K562 (cell line): Measurements from ENCODE around the gene ZBTB24. TPM values are rescaled to one million over a fixed set of nuclear protein-coding genes. Genes with fewer than 3 reads are reported as not detected.

ENCODE experiments used
- ATAC-seq: fragments of 200-7000 bp; cut with Tn5 transposase; 3 replicates; pipeline ENCODE4 v1.9.1; 2020; ENCODE audit warnings: moderate library complexity
- BruUV-seq: library from RNA; stranded (reverse); fragments of 400-500 nt; replicated peaks from 2 replicates; lab custom pipeline; 2021; lab: Mats Ljungman, UMichigan
- CTCF ChIA-PET: fragments of 300-600 bp; formaldehyde crosslinking; extraction: SDS; loops from one replicate; lab custom pipeline; 2021; ENCODE audit warnings: low intra/inter-chr PET ratio; lab: Yijun Ruan, JAX
- POLR2A ChIA-PET: fragments of 300-600, 350-650 bp; sonication (Branson Sonifier 250); formaldehyde crosslinking; extraction: SDS; loops from one replicate; lab custom pipeline; 2021; ENCODE audit warnings: antibody characterized with exemption, inconsistent platforms; lab: Yijun Ruan, JAX
- DNase-seq, 4 experiments: peaks; one replicate each; pipeline versions ENCODE4 v3.0.0 to v3.0.0-alpha.2; 2011 to 2018; ENCODE audit warnings: low spot score in 3 of 4, mixed read lengths in 3 of 4; ENCODE audit errors: extremely low read depth in 1 of 4
- FAIRE-seq: peaks from 2 replicates; lab custom pipeline; 2011; peaks lifted over from hg19 to GRCh38; lab: Jason Lieb, UNC
- H2AFZ ChIP-seq: 2 replicates; pipeline ENCODE4 v1.6.0; 2011; ENCODE audit warnings: low read depth, low read length, control low read depth, inconsistent platforms
- H3K27ac ChIP-seq: fragments of 200-600 bp; 3 replicates; pipeline ENCODE4 v1.8.0; 2011; ENCODE audit warnings: low read depth, mild to moderate bottlenecking, control low read depth, inconsistent platforms, low read length, moderate library complexity, mixed read lengths; ENCODE audit errors: extremely low read depth
- H3K27me3 ChIP-seq, 2 experiments: fragments of 300-600 bp in 1 of 2; 2 replicates in 1 of 2; 3 replicates in 1 of 2; pipeline versions ENCODE4 v1.6.0 to v1.8.0; 2011; ENCODE audit warnings: inconsistent platforms in 2 of 2, low read length in 2 of 2, mild to moderate bottlenecking in 1 of 2, mixed read lengths in 1 of 2, moderate library complexity in 1 of 2; ENCODE audit not compliant: control insufficient read depth in 2 of 2, insufficient read depth in 2 of 2
- H3K36me3 ChIP-seq: fragments of 300-600 bp; 3 replicates; pipeline ENCODE4 v1.8.0; 2011; ENCODE audit warnings: mild to moderate bottlenecking, low read length, inconsistent platforms; ENCODE audit not compliant: control insufficient read depth, insufficient read depth
- H3K4me1 ChIP-seq, 2 experiments: fragments of 200-600 bp in 1 of 2; replicated peaks in 1 of 2; 2 replicates in 1 of 2; 3 replicates in 1 of 2; pipeline versions ENCODE4 v1.5.1 to v1.8.0; 2011; ENCODE audit warnings: inconsistent platforms in 2 of 2, low read length in 2 of 2, mild to moderate bottlenecking in 1 of 2, mixed read lengths in 1 of 2, moderate library complexity in 1 of 2; ENCODE audit not compliant: control insufficient read depth in 2 of 2, insufficient read depth in 2 of 2
- H3K4me2 ChIP-seq: 2 replicates; pipeline ENCODE4 v1.6.1; 2011; ENCODE audit warnings: low read length, control low read depth, inconsistent platforms, mixed read lengths; ENCODE audit not compliant: insufficient read depth
- H3K4me3 ChIP-seq: fragments of 200-600 bp; sonication (generic), shearing (Covaris generic); 2 replicates; pipeline ENCODE4 v1.5.1; 2016; ENCODE audit warnings: control low read depth, inconsistent platforms
- H3K79me2 ChIP-seq: fragments of 200-600 bp; 3 replicates; pipeline ENCODE4 v1.8.0; 2011; ENCODE audit warnings: low read length, inconsistent platforms; ENCODE audit not compliant: control insufficient read depth, insufficient read depth
- H3K9ac ChIP-seq, 2 experiments: 2 replicates each; pipeline versions ENCODE4 v1.6.0 to v1.6.1; 2011; ENCODE audit warnings: low read depth in 2 of 2, low read length in 2 of 2, control low read depth in 1 of 2, inconsistent platforms in 1 of 2, mild to moderate bottlenecking in 1 of 2, mixed read lengths in 1 of 2; ENCODE audit not compliant: insufficient read depth in 1 of 2
- H3K9me1 ChIP-seq: one replicate; pipeline ENCODE4 v1.6.0; 2011; ENCODE audit warnings: inconsistent platforms, mild to moderate bottlenecking, low read length, moderate library complexity; ENCODE audit not compliant: control insufficient read depth, insufficient read depth
- H3K9me3 ChIP-seq: replicated peaks from 2 replicates; pipeline ENCODE4 v1.5.1; 2011; ENCODE audit warnings: low read depth, low read length, inconsistent platforms; ENCODE audit not compliant: control insufficient read depth, insufficient read depth
- H4K20me1 ChIP-seq: replicated peaks from 2 replicates; pipeline ENCODE4 v1.6.1; 2011; ENCODE audit warnings: low read length, inconsistent platforms, mixed read lengths; ENCODE audit not compliant: control insufficient read depth, insufficient read depth
- BDP1 ChIP-seq: IDR thresholded peaks from 3 replicates; pipeline ENCODE4 v1.6.1; 2011; ENCODE audit not compliant: insufficient read length, insufficient read depth
- BMI1 ChIP-seq: fragments of 150-350 bp; IDR thresholded peaks from 2 replicates; pipeline ENCODE4 v1.6.1; 2014; ENCODE audit warnings: low read length
- BRD9 ChIP-seq: fragments of 450-650 bp; IDR thresholded peaks from 2 replicates; pipeline ENCODE4 v1.6.1; 2018; ENCODE audit warnings: low read depth; ENCODE audit not compliant: partially characterized antibody
- CTBP1 ChIP-seq: fragments of 450-650 bp; IDR thresholded peaks from 2 replicates; pipeline ENCODE4 v1.6.1; 2016; ENCODE audit warnings: borderline replicate concordance
- ESRRA ChIP-seq: fragments of 450-650 bp; IDR thresholded peaks from 2 replicates; pipeline ENCODE4 v1.6.1; 2014; ENCODE audit warnings: low read depth, mild to moderate bottlenecking, moderate library complexity, borderline replicate concordance
- HDGF ChIP-seq: fragments of 450-650 bp; IDR thresholded peaks from 2 replicates; pipeline ENCODE4 v1.6.1; 2016
- HSF4 ChIP-seq: fragments of 250-450 bp; sonication (Bioruptor Pico); IDR thresholded peaks from 2 replicates; pipeline ENCODE4 v2.1.2; 2022; ENCODE audit warnings: mild to moderate bottlenecking, moderate library complexity, borderline replicate concordance
- KDM4B ChIP-seq, 2 experiments: fragments of 450-650 bp in 1 of 2; sonication (generic) in 1 of 2; IDR thresholded peaks; 2 replicates each; pipeline ENCODE4 v1.6.1; 2016 to 2017; ENCODE audit warnings: borderline replicate concordance in 2 of 2, antibody characterized with exemption in 1 of 2, low read depth in 1 of 2, mild to moderate bottlenecking in 1 of 2
- NCOA2 ChIP-seq, 2 experiments: fragments of 450-650 bp; IDR thresholded peaks; 2 replicates each; pipeline ENCODE4 v1.6.1; 2018; ENCODE audit warnings: mild to moderate bottlenecking in 2 of 2, moderate library complexity in 1 of 2; ENCODE audit not compliant: partially characterized antibody in 2 of 2
- WHSC1 ChIP-seq: IDR thresholded peaks from one replicate; pipeline ENCODE4 v1.6.1; 2012; ENCODE audit warnings: low read length, control low read depth, inconsistent platforms
- ZBTB1 ChIP-seq: sonication (generic); formaldehyde crosslinking; IDR thresholded peaks from 2 replicates; pipeline ENCODE4 v1.8.1; 2023; ENCODE audit warnings: missing genetic modification reagents, low read depth, mild to moderate bottlenecking, borderline replicate concordance
- ZNF224 ChIP-seq: sonication (generic); formaldehyde crosslinking; IDR thresholded peaks from 2 replicates; pipeline ENCODE4 v1.8.0; 2022; ENCODE audit warnings: mild to moderate bottlenecking, missing genetic modification reagents
- WGBS: fragments of 100-300 bp; shearing (Covaris generic); methylation state at CpG from one replicate; pipeline ENCODE4 v1.1.6; 2016; ENCODE audit warnings: low coverage, mixed read lengths; ENCODE audit not compliant: insufficient coverage; ENCODE audit errors: missing lambda C conversion rate; 5-methylcytosine and 5-hydroxymethylcytosine counted together
- in situ Hi-C: fragments of 300-500 bp; cut with MboI; formaldehyde crosslinking; loops from 4 replicates; pipeline ENCODE4 v1.15.0; 2018; ENCODE audit warnings: inconsistent platforms, mixed read lengths
- intact Hi-C: fragments of 100-400 bp; cut with micrococcal nuclease; formaldehyde crosslinking; loops from 2 replicates; pipeline ENCODE4 v1.14.2; 2022
- polyA plus RNA-seq, 8 experiments: library from polyadenylated mRNA; depleted of rRNA in 4 of 8; stranded (reverse) in 5 of 8; unstranded in 3 of 8; fragments of >200 nt; fragmentation: Nextera tagmentation in 2 of 8; fragmentation: Illumina TruSeq in 1 of 8; extraction: Ambion mirVana in 2 of 8; extraction: Trizol in 1 of 8; gene quantifications; 2 replicates each; pipeline versions ENCODE4 v1.2.1 to v1.2.3, GENCODE V29; 2011 to 2014; ENCODE audit warnings: inconsistent platforms in 1 of 8, missing spikeins in 1 of 8
- total RNA-seq, 7 experiments: library from RNA; depleted of rRNA in 6 of 7; stranded (reverse); fragments of >200 nt in 6 of 7; fragmentation: Illumina TruSeq in 2 of 7; extraction: Trizol in 2 of 7; gene quantifications; 2 replicates each; pipeline versions ENCODE4 v1.2.1 to v1.2.3, GENCODE V29; 2011 to 2021; ENCODE audit warnings: low replicate concordance in 1 of 7
- TF ChIP-seq, protein P1 (sequence below), 2 experiments: fragments of 200-800 bp in 1 of 2; sonication (Bioruptor generic) in 1 of 2; sonication (generic) in 1 of 2; formaldehyde crosslinking in 1 of 2; IDR thresholded peaks in 1 of 2; conservative IDR thresholded peaks in 1 of 2; 2 replicates each; pipeline versions ENCODE4 v1.5.0 to v1.6.1; 2016 to 2020; ENCODE audit warnings: missing compliant biosample characterization in 1 of 2, missing genetic modification characterization in 1 of 2, missing genetic modification reagents in 1 of 2
- TF ChIP-seq, protein P2 (sequence below): sonication (generic); formaldehyde crosslinking; IDR thresholded peaks from 2 replicates; pipeline ENCODE4 v1.8.0; 2022; ENCODE audit warnings: mild to moderate bottlenecking, missing genetic modification reagents

ZBTB24 gene
- total and polyA plus RNA-seq, 9 of the 15 experiments (the other 6 are each of a cell fraction or from before 2014, with no cell fraction given) = 2.0 to 16.7 (median 8.3) TPM

DNA sequence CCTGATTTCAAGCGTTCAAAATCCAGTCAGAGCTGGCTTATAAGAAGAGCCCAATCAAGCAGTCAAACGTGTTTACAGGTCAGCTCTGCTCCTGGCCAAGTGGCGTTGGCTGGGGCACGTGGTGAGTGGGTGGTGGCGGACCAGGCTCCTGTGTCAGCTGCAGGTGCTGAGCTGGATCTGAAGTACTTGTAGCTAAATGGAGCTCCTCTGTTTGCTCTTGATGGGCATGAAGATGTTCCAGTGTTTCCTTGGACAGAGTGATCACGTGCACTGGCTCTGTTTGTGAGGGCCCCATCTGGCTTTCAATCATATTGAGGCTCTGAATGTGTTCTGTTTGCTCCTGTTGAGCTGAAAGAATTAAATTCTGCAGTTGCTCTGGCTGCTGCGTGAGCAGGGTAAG lies 17.2 kb downstream of the ZBTB24 start (continued):
- TF ChIP-seq ZBTB1 (CRISPR knock-in tag) = no peak
- no peak for TF ChIP-seq CTBP1
- TF ChIP-seq BDP1 = no peak
- TF ChIP-seq HSF4 (CRISPR knock-in tag) = no peak

DNA sequence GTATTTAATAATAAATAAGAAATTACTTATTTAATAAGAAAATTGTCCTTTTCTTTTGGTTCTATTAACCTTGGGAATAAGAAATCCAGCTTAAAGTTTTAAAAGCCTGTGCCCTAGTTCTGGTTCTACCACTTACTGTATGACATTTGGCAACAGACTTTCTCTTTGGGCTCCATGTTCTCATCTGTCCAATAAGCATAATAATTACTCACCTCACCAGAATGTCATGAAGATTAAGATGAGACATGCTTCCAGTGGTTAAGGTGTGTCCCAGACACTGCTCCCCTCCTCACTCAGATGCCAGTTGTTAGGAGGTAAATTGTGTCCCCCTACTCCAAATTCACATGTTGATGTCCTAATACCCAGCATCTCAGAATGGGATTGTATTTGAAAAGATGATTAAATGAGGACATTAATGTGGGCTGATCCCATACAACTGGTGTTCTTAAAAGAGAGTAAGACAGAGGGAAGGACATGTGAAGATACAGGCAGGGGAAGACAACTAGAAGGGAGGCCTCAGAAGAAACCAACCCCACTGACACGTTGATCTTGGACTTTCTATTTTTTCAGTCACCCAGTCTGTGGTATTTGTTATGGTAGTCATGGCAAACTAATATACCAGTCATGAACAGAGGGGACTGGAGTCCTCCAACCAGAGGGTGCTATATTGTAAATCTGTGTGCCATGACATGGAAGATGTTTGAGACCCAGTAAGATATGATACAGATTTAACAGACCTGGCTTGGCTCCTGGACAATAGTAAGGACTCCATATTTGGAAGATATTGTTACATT lies 21.1 kb downstream of the ZBTB24 start:
- FAIRE-seq = no peak
- no peaks in the 10 kb centered on the region for H3K9me1 ChIP-seq
- no peak overlapping the region for H2AFZ ChIP-seq
- no peak overlapping the region for H3K4me2 ChIP-seq
- H3K79me2 ChIP-seq = peaks cover 5% of the 10 kb centered on the region; the same call in 1 of the 3 replicates
- H3K27ac ChIP-seq = no peak overlapping the region
- peaks cover 55% of the 10 kb centered on the region for H3K36me3 ChIP-seq
- no peaks in the 10 kb centered on the region for H4K20me1 ChIP-seq
- CTCF ChIA-PET = no interaction called here
- H3K4me3 ChIP-seq = no peak overlapping the region
- H3K27me3 ChIP-seq = no peaks in the 10 kb centered on the region
- no peaks in the 10 kb centered on the region for H3K9me3 ChIP-seq
- intact Hi-C loops = no loop called here
- ATAC-seq = no peak
- 82% methylated on average over 1 of the region's 1 CpG for WGBS
- POLR2A ChIA-PET = interaction anchor here (0.6 kb wide), 1 partner anchor 1449 kb away, joined by 3 read pairs; no protein-coding TSS in a partner anchor
- H3K9ac ChIP-seq = no peak overlapping the region
- no peaks in the 10 kb centered on the region; a peak in 2 of 5 replicates for H3K4me1 ChIP-seq
- in situ Hi-C loops = no loop called here
- BruUV-seq = no TSS peak
- no peak for DNase-seq
- TF ChIP-seq ZNF224 (CRISPR knock-in tag) = no peak
- TF ChIP-seq BRD9 = no peak
- no peak for TF ChIP-seq NCOA2 (IDR thresholded peaks at IDR 0.05; ENCODE audit: partially characterized antibody in 2 of 2)
- TF ChIP-seq, protein P1, sequence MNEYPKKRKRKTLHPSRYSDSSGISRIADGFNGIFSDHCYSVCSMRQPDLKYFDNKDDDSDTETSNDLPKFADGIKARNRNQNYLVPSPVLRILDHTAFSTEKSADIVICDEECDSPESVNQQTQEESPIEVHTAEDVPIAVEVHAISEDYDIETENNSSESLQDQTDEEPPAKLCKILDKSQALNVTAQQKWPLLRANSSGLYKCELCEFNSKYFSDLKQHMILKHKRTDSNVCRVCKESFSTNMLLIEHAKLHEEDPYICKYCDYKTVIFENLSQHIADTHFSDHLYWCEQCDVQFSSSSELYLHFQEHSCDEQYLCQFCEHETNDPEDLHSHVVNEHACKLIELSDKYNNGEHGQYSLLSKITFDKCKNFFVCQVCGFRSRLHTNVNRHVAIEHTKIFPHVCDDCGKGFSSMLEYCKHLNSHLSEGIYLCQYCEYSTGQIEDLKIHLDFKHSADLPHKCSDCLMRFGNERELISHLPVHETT (CRISPR knock-in tag; conservative IDR thresholded peaks at IDR 0.05 in 1 of 2, IDR thresholded peaks at IDR 0.05 in 1 of 2) = no peak
- TF ChIP-seq HDGF = no peak
- no peak for TF ChIP-seq ESRRA
- TF ChIP-seq, protein P2, sequence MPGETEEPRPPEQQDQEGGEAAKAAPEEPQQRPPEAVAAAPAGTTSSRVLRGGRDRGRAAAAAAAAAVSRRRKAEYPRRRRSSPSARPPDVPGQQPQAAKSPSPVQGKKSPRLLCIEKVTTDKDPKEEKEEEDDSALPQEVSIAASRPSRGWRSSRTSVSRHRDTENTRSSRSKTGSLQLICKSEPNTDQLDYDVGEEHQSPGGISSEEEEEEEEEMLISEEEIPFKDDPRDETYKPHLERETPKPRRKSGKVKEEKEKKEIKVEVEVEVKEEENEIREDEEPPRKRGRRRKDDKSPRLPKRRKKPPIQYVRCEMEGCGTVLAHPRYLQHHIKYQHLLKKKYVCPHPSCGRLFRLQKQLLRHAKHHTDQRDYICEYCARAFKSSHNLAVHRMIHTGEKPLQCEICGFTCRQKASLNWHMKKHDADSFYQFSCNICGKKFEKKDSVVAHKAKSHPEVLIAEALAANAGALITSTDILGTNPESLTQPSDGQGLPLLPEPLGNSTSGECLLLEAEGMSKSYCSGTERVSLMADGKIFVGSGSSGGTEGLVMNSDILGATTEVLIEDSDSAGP (CRISPR knock-in tag) = no peak
- no peak for TF ChIP-seq KDM4B (IDR thresholded peaks at IDR 0.05; ENCODE audit: borderline replicate concordance in 2 of 2, low read depth in 1 of 2)
- no peak for TF ChIP-seq BMI1
- TF ChIP-seq WHSC1 = no peak
